WTC11 (cell line): ENCODE measurements around the gene CKB.

ENCODE experiments used
- CREB1 ChIP-seq: sonication (generic); formaldehyde crosslinking; IDR thresholded peaks from 2 replicates; pipeline ENCODE4 v1.8.0; 2023; ENCODE audit warnings: mild to moderate bottlenecking, missing genetic modification reagents
- CREM ChIP-seq: sonication (generic); formaldehyde crosslinking; IDR thresholded peaks from 2 replicates; pipeline ENCODE4 v1.8.1; 2022; ENCODE audit warnings: mild to moderate bottlenecking, missing genetic modification reagents, moderate library complexity
- ETV6 ChIP-seq: sonication (generic); formaldehyde crosslinking; IDR thresholded peaks from 2 replicates; pipeline ENCODE4 v1.8.1; 2022; ENCODE audit warnings: mild to moderate bottlenecking, missing genetic modification reagents
- FOXJ3 ChIP-seq: sonication (generic); formaldehyde crosslinking; IDR thresholded peaks from 2 replicates; pipeline ENCODE4 v1.9.0; 2021; ENCODE audit warnings: missing genetic modification reagents, mild to moderate bottlenecking, borderline replicate concordance
- SP1 ChIP-seq: sonication (generic); formaldehyde crosslinking; conservative IDR thresholded peaks from 2 replicates; pipeline ENCODE4 v1.8.1; 2022; ENCODE audit warnings: missing genetic modification reagents
- TEAD4 ChIP-seq: sonication (generic); formaldehyde crosslinking; IDR thresholded peaks from 2 replicates; pipeline ENCODE4 v1.8.0; 2022; ENCODE audit warnings: mild to moderate bottlenecking, missing genetic modification reagents
- TF ChIP-seq, protein P1 (sequence below): fragments of 200-600 bp; IDR thresholded peaks from 2 replicates; pipeline ENCODE4 v1.8.0; 2022; ENCODE audit warnings: antibody characterized with exemption
- TF ChIP-seq, protein P2 (sequence below): sonication (generic); formaldehyde crosslinking; IDR thresholded peaks from 2 replicates; pipeline ENCODE4 v1.8.1; 2022; ENCODE audit warnings: low read depth, missing genetic modification reagents, borderline replicate concordance
- TF ChIP-seq, protein P3 (sequence below): sonication (generic); formaldehyde crosslinking; IDR thresholded peaks from 2 replicates; pipeline ENCODE4 v1.8.1; 2023; ENCODE audit warnings: mild to moderate bottlenecking, moderate library complexity, missing genetic modification reagents
- TF ChIP-seq, protein P4 (sequence below): sonication (generic); formaldehyde crosslinking; IDR thresholded peaks from 2 replicates; pipeline ENCODE4 v1.8.1; 2023; ENCODE audit warnings: mild to moderate bottlenecking, missing genetic modification reagents, moderate library complexity
- TF ChIP-seq, protein P5 (sequence below): sonication (generic); formaldehyde crosslinking; IDR thresholded peaks from 2 replicates; pipeline ENCODE4 v1.8.0; 2022; ENCODE audit warnings: mild to moderate bottlenecking, missing genetic modification reagents

DNA sequence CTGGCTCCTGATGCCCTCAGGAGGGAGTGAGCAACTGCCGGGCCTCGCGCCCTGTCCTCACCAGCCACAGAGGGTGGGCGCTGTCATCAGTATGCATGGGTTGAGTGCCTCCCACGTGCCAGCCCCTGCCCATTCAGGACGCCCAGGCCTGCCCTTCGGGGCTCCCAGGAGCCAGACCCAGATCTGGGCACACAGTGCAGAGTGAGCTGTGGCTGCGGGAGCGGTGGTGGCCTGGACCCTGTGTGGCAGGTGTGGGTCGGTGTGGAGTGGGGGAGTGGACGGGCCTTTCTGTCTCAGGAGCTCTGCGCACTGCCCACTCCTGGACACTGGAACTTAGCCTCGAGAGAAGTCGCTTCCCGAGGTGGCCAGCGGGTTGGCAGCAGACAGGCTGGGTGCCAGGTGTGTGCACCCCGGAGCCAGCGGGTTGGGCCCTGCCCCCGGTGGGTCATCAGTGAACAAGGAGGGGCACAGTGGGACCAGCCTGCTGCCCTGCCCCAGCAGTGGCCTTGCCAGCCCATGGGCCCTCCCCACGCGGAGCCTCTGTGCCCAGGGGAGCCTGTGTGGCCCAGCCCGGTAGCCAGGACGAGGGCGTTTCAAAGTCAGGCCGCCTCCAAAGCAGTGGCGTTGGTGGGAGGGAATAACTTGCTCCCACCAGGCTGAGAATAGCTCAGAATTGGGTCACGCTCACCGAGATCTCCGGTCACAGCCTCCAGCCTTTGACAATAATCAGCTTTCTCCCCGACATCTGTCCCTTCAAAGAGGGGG is 15.8 kb upstream of the CKB start:
- TF ChIP-seq, protein P1, sequence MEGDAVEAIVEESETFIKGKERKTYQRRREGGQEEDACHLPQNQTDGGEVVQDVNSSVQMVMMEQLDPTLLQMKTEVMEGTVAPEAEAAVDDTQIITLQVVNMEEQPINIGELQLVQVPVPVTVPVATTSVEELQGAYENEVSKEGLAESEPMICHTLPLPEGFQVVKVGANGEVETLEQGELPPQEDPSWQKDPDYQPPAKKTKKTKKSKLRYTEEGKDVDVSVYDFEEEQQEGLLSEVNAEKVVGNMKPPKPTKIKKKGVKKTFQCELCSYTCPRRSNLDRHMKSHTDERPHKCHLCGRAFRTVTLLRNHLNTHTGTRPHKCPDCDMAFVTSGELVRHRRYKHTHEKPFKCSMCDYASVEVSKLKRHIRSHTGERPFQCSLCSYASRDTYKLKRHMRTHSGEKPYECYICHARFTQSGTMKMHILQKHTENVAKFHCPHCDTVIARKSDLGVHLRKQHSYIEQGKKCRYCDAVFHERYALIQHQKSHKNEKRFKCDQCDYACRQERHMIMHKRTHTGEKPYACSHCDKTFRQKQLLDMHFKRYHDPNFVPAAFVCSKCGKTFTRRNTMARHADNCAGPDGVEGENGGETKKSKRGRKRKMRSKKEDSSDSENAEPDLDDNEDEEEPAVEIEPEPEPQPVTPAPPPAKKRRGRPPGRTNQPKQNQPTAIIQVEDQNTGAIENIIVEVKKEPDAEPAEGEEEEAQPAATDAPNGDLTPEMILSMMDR: no peak
- no peak for TF ChIP-seq ETV6
- TF ChIP-seq, protein P2, sequence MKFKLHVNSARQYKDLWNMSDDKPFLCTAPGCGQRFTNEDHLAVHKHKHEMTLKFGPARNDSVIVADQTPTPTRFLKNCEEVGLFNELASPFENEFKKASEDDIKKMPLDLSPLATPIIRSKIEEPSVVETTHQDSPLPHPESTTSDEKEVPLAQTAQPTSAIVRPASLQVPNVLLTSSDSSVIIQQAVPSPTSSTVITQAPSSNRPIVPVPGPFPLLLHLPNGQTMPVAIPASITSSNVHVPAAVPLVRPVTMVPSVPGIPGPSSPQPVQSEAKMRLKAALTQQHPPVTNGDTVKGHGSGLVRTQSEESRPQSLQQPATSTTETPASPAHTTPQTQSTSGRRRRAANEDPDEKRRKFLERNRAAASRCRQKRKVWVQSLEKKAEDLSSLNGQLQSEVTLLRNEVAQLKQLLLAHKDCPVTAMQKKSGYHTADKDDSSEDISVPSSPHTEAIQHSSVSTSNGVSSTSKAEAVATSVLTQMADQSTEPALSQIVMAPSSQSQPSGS (CRISPR knock-in tag): no peak
- TF ChIP-seq, protein P3, sequence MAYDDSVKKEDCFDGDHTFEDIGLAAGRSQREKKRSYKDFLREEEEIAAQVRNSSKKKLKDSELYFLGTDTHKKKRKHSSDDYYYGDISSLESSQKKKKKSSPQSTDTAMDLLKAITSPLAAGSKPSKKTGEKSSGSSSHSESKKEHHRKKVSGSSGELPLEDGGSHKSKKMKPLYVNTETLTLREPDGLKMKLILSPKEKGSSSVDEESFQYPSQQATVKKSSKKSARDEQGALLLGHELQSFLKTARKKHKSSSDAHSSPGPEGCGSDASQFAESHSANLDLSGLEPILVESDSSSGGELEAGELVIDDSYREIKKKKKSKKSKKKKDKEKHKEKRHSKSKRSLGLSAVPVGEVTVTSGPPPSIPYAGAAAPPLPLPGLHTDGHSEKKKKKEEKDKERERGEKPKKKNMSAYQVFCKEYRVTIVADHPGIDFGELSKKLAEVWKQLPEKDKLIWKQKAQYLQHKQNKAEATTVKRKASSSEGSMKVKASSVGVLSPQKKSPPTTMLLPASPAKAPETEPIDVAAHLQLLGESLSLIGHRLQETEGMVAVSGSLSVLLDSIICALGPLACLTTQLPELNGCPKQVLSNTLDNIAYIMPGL (CRISPR knock-in tag): no peak
- TF ChIP-seq, protein P4, sequence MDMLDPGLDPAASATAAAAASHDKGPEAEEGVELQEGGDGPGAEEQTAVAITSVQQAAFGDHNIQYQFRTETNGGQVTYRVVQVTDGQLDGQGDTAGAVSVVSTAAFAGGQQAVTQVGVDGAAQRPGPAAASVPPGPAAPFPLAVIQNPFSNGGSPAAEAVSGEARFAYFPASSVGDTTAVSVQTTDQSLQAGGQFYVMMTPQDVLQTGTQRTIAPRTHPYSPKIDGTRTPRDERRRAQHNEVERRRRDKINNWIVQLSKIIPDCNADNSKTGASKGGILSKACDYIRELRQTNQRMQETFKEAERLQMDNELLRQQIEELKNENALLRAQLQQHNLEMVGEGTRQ (CRISPR knock-in tag): no peak
- no peak for TF ChIP-seq TEAD4 (CRISPR knock-in tag)
- TF ChIP-seq CREB1 (CRISPR knock-in tag): no peak
- TF ChIP-seq, protein P5, sequence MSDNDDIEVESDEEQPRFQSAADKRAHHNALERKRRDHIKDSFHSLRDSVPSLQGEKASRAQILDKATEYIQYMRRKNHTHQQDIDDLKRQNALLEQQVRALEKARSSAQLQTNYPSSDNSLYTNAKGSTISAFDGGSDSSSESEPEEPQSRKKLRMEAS: no peak
- TF ChIP-seq FOXJ3: no peak
- TF ChIP-seq SP1 (CRISPR knock-in tag): no peak
- TF ChIP-seq CREM (CRISPR knock-in tag): no peak
